ENCODE measurements around the gene PRKCH.
"Not testable (repeated sequence)": the region's sequence is repeated elsewhere in the genome, so short reads cannot be mapped to it uniquely, and the experiment has no call there.

- not testable (repeated sequence) for TF ChIP-seq EZH2 (IDR thresholded peaks at IDR 0.05; ENCODE audit: borderline replicate concordance); EZH2phosphoT487 (IDR thresholded peaks at IDR 0.05; ENCODE audit: low read depth, severe bottlenecking, unreplicated experiment)
These were observed 143.4 kb downstream of the PRKCH start for GRCh38 chr14:61464539-61465320.

Data from hepatocyte (in vitro differentiated cells).